OCI-LY3 (cell line): ENCODE results near the gene ZKSCAN3.

Experiments used
- H2AFZ ChIP-seq: fragments of 200-600, 300-600 bp; shearing (Covaris generic); 2 replicates; pipeline ENCODE4 v1.6.0; 2014; ENCODE audit warnings: antibody characterized with exemption, low read depth, low read length
- H3K27ac ChIP-seq: fragments of 200-600, 300-600 bp; sonication (generic); 2 replicates; pipeline ENCODE4 v1.5.1; 2014; ENCODE audit warnings: mild to moderate bottlenecking, low read length, moderate library complexity, mixed read lengths
- H3K27me3 ChIP-seq: fragments of 200-600, 300-600 bp; sonication (generic); 2 replicates; pipeline ENCODE4 v1.6.1; 2014; ENCODE audit warnings: low read depth, low read length, mixed read lengths
- H3K36me3 ChIP-seq: fragments of 200-600, 300-600 bp; sonication (generic); replicated peaks from 2 replicates; pipeline ENCODE3; 2014; ENCODE audit warnings: low read depth, low read length, mixed read lengths
- H3K4me1 ChIP-seq: fragments of 300-600, 200-600 bp; sonication (generic); 2 replicates; pipeline ENCODE4 v1.6.1; 2014; ENCODE audit warnings: low read length, mixed read lengths
- H3K4me2 ChIP-seq: fragments of 200-600, 300-600 bp; sonication (generic); 2 replicates; pipeline ENCODE4 v1.6.1; 2014; ENCODE audit warnings: low read length, mixed read lengths
- H3K4me3 ChIP-seq: fragments of 300-600, 200-600 bp; sonication (generic); 2 replicates; pipeline ENCODE4 v1.5.1; 2014; ENCODE audit warnings: antibody characterized with exemption, mild to moderate bottlenecking, low read length, moderate library complexity
- H3K79me2 ChIP-seq: fragments of 300-600, 200-600 bp; shearing (Covaris generic); 2 replicates; pipeline ENCODE4 v1.6.1; 2014; ENCODE audit warnings: mild to moderate bottlenecking, low read length, mixed read lengths
- H3K9ac ChIP-seq: fragments of 300-600, 200-600 bp; shearing (Covaris generic); 2 replicates; pipeline ENCODE4 v1.6.0; 2014; ENCODE audit warnings: mild to moderate bottlenecking, low read length, moderate library complexity
- H3K9me3 ChIP-seq: fragments of 200-600, 300-600 bp; shearing (Covaris generic); 2 replicates; pipeline ENCODE4 v1.6.1; 2014; ENCODE audit warnings: low read length, mixed read lengths; ENCODE audit not compliant: insufficient read depth
- H4K20me1 ChIP-seq: fragments of 200-600, 300-600 bp; sonication (generic); 2 replicates; pipeline ENCODE4 v1.6.1; 2016; ENCODE audit warnings: low read length, mixed read lengths; ENCODE audit not compliant: insufficient read depth
- EZH2phosphoT487 ChIP-seq: fragments of 200-600 bp; shearing (Covaris generic); IDR thresholded peaks from 2 replicates; pipeline ENCODE4 v1.6.1; 2018; ENCODE audit warnings: antibody characterized with exemption, mixed run types, low read depth
- TF ChIP-seq, protein P1 (sequence below): fragments of 200-600, 300-600 bp; sonication (generic); IDR thresholded peaks from 2 replicates; pipeline ENCODE4 v1.5.1; 2014; ENCODE audit warnings: antibody characterized with exemption, low read length, low read depth

Gene ZKSCAN3

DNA sequence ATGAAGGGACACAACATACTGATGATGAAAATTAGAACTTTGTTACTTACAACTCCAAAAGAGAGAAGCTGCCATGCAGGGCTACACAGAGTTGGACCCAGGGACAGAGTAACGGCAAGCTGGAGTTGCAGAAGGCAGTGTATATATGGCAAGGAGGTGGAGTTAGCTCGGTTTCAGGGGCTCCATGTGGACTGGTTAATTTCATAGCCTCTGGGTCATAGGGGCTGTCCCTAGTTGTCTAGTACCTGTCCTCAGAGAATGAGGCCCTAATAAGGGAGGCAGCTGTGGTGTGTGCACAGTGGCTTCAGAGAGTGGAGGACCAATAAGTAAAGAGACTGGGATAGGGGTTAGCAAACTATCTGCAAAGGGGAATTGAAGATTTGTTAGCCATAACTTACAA lies 57.7 kb downstream of the ZKSCAN3 start:
- Histone ChIP-seq H3K4me3 (no peak overlapping the region), H3K79me2 (no peaks in the 10 kb centered on the region), H3K9ac (no peak overlapping the region), H2AFZ (no peak overlapping the region), H3K36me3 (no peaks in the 10 kb centered on the region), H3K4me1 (peaks cover 9% of the 10 kb centered on the region; the same call in 1 of the 2 replicates), H3K27me3 (no peaks in the 10 kb centered on the region), H3K9me3 (no peaks in the 10 kb centered on the region), H3K4me2 (peak overlapping the region; percentile 7; the same call in 1 of the 2 replicates), H4K20me1 (no peaks in the 10 kb centered on the region), H3K27ac (no peak overlapping the region)
- TF ChIP-seq EZH2phosphoT487, result no peak
- TF ChIP-seq, protein P1, sequence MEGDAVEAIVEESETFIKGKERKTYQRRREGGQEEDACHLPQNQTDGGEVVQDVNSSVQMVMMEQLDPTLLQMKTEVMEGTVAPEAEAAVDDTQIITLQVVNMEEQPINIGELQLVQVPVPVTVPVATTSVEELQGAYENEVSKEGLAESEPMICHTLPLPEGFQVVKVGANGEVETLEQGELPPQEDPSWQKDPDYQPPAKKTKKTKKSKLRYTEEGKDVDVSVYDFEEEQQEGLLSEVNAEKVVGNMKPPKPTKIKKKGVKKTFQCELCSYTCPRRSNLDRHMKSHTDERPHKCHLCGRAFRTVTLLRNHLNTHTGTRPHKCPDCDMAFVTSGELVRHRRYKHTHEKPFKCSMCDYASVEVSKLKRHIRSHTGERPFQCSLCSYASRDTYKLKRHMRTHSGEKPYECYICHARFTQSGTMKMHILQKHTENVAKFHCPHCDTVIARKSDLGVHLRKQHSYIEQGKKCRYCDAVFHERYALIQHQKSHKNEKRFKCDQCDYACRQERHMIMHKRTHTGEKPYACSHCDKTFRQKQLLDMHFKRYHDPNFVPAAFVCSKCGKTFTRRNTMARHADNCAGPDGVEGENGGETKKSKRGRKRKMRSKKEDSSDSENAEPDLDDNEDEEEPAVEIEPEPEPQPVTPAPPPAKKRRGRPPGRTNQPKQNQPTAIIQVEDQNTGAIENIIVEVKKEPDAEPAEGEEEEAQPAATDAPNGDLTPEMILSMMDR, result no peak

DNA sequence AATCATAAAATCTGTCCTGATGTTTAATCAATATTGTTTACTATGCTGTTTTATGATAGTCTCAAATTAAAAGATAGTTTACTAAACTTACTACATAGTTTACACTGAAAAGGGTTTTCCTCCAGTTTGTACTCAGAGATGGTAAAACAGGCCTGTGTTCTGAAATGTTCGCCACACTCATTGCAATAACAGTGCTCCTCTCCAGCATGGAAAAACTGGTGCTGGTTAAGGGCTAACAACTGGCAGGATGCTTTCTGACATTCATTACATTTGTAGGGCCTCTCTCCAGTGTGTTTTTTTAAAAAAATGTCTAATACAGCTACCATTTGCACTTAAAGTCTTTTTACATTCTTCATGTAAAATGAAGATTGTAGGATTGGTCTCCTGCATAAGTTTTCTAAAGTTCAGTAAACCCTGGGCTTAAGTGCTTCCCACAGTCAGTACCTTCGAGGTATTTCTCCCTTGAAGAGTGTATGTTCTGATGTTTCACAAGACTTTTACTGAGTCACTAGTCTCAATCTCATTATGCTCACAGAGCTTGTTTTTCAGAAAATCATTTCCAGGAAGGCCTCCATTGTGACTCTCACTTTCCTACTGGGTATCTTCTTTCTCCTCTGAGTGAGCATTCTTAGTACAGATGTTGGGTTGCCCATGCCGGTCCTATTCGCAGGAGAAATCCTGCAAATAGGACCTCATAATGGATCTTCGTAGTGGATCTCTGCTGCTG lies 58.5 kb downstream of the ZKSCAN3 start:
- no peak overlapping the region for H3K9ac ChIP-seq
- H3K4me2 ChIP-seq, result no peak overlapping the region
- no peaks in the 10 kb centered on the region for H3K9me3 ChIP-seq
- H4K20me1 ChIP-seq, result no peaks in the 10 kb centered on the region
- no peak overlapping the region for H3K27ac ChIP-seq
- no peak for TF ChIP-seq EZH2phosphoT487
- TF ChIP-seq, protein P1, result no peak
- H3K4me3 ChIP-seq, result no peak overlapping the region
- H3K27me3 ChIP-seq, result no peaks in the 10 kb centered on the region
- H3K36me3 ChIP-seq, result no peaks in the 10 kb centered on the region
- H3K4me1 ChIP-seq, result peaks cover 9% of the 10 kb centered on the region; the same call in 1 of the 2 replicates
- no peak overlapping the region for H2AFZ ChIP-seq
- H3K79me2 ChIP-seq, result no peaks in the 10 kb centered on the region

DNA sequence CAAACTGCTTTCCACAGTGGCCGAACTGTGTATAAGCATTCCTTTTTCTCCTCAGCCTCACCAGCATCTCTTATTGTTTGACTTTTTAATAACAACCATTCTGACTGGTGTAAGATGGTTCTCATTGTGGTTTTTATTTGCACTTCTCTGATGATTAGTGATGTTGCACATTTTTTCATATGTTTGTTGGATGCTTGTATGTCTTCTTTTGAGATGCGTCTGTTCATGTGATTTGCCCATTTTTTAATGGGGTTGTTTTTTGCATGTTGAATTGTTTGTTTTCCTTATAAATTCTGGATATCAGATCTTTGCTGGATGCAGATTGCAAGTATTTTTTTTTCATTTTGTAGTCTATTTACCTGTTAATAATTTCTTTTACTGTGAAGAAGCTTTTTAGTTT lies 61.0 kb downstream of the ZKSCAN3 start:
- no peak for TF ChIP-seq EZH2phosphoT487
- TF ChIP-seq, protein P1, result no peak

DNA sequence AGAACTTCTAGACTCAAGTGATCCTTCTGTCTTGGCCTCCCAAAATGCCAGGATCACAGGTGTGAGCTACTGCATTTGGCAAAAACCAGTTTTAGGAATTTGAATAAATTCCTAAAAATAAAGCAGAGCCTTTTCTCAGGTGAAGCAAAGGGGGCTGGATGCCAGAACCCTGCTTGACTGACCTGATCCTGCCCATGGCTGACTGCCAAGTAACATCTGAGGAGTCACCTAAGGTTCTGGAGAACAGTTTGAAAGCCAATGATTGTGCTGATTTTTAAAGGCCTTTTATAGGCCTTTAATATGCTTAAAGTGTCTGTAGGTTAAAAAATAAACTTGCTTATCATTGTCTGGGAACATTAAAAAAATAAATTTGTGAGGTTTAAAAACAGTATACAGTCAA lies 63.9 kb downstream of the ZKSCAN3 start:
- Histone ChIP-seq H3K27me3 (no peaks in the 10 kb centered on the region), H3K9me3 (no peaks in the 10 kb centered on the region), H3K4me3 (no peak overlapping the region), H3K36me3 (no peaks in the 10 kb centered on the region), H3K9ac (no peak overlapping the region), H3K4me1 (no peaks in the 10 kb centered on the region), H2AFZ (no peak overlapping the region), H3K79me2 (no peaks in the 10 kb centered on the region), H3K27ac (no peak overlapping the region), H3K4me2 (no peak overlapping the region), H4K20me1 (no peaks in the 10 kb centered on the region)
- TF ChIP-seq, protein P1, result no peak
- no peak for TF ChIP-seq EZH2phosphoT487

More for the DNA sequence above, 61.0 kb downstream of the ZKSCAN3 start:
- Histone ChIP-seq H3K9me3 (no peaks in the 10 kb centered on the region), H4K20me1 (no peaks in the 10 kb centered on the region), H3K4me2 (no peak overlapping the region), H3K9ac (no peak overlapping the region), H3K27ac (no peak overlapping the region), H3K79me2 (no peaks in the 10 kb centered on the region), H3K4me1 (peaks cover 9% of the 10 kb centered on the region; the same call in 1 of the 2 replicates), H3K4me3 (no peak overlapping the region), H3K36me3 (no peaks in the 10 kb centered on the region), H3K27me3 (no peaks in the 10 kb centered on the region), H2AFZ (no peak overlapping the region)
